Hippocampal formation (tissue), 2 donors: ENCODE measurements around the gene KCNMA1.

Experiments
- DNase-seq, 2 donors: peaks; one replicate each; lab custom pipeline; 2025; lab: John Stamatoyannopoulos, UW

KCNMA1 gene

GRCh38 chr10:77081481-77081891 lies 556.1 kb downstream of the KCNMA1 start:
- DNase-seq, result no peak

- no peak for DNase-seq
These were observed 557.1 kb downstream of the KCNMA1 start for GRCh38 chr10:77080361-77081027.

GRCh38 chr10:77079592-77080300 lies 557.9 kb downstream of the KCNMA1 start:
- DNase-seq, result no peak

GRCh38 chr10:77077316-77077945 lies 560.2 kb downstream of the KCNMA1 start:
- no peak for DNase-seq

GRCh38 chr10:77075926-77076325 lies 561.7 kb downstream of the KCNMA1 start:
- DNase-seq, result no peak

- DNase-seq, result no peak
These were observed 563.4 kb downstream of the KCNMA1 start for GRCh38 chr10:77074104-77074624.

- DNase-seq, result no peak
These were observed 564.0 kb downstream of the KCNMA1 start for GRCh38 chr10:77073663-77073960.

- no peak for DNase-seq
These were observed 564.6 kb downstream of the KCNMA1 start for GRCh38 chr10:77072836-77073662.

GRCh38 chr10:77072361-77072835 lies 565.2 kb downstream of the KCNMA1 start:
- DNase-seq, result no peak

GRCh38 chr10:77071956-77072355 lies 565.7 kb downstream of the KCNMA1 start:
- no peak for DNase-seq

GRCh38 chr10:77071001-77071511 lies 566.6 kb downstream of the KCNMA1 start:
- no peak for DNase-seq

GRCh38 chr10:77070346-77070745 lies 567.3 kb downstream of the KCNMA1 start:
- no peak for DNase-seq

GRCh38 chr10:77068969-77069368 lies 568.6 kb downstream of the KCNMA1 start:
- no peak for DNase-seq

- no peak for DNase-seq
These were observed 569.3 kb downstream of the KCNMA1 start for GRCh38 chr10:77068272-77068671.

- DNase-seq, result no peak
These were observed 575.2 kb downstream of the KCNMA1 start for GRCh38 chr10:77062381-77062780.

GRCh38 chr10:77060913-77061312 lies 576.7 kb downstream of the KCNMA1 start:
- DNase-seq, result no peak

- no peak for DNase-seq
These were observed 581.0 kb downstream of the KCNMA1 start for GRCh38 chr10:77056650-77057049.

GRCh38 chr10:77052593-77052992 lies 585.0 kb downstream of the KCNMA1 start:
- DNase-seq, result no peak

GRCh38 chr10:77051837-77052236 lies 585.8 kb downstream of the KCNMA1 start:
- DNase-seq, result no peak

- DNase-seq, result no peak
These were observed 587.7 kb downstream of the KCNMA1 start for GRCh38 chr10:77049896-77050295.

GRCh38 chr10:77049146-77049545 lies 588.5 kb downstream of the KCNMA1 start:
- DNase-seq, result no peak

- no peak for DNase-seq
These were observed 592.5 kb downstream of the KCNMA1 start for GRCh38 chr10:77045085-77045484.
